Measurements from ENCODE around the gene SMARCA2. TPM values are rescaled to one million over a fixed set of nuclear protein-coding genes. Genes with fewer than 3 reads are reported as not detected.

SMARCA2 gene
- polyA plus RNA-seq, 1 donor from 2014 or later: 150 TPM

DNA sequence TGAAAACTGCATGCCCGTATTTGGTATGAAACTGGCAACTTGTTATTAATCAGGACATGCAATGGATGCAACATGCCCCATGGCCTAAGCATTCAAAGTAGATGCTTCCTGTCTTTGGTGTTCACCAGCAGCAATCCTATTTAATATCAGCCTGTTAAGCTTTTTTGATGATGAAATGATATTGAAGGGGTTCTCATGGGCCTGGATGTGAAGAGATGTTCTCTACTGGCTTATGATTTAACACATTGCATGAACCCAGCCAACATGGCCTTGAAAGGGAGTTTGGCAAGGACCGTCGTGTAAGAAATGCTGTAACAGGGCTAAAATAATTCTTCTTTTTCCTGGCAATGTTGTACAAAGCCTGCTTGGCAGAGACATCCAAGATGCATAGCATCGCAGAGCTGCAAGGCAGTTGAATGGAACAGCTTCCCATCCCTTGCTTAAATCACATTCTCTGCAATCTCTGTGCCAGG is 111.2 kb downstream of the SMARCA2 start:
- Histone ChIP-seq H3K9ac (ENCODE audit: low read length) (no peak overlapping the region), H2AFZ (ENCODE audit: low read depth, low read length) (no peak overlapping the region)

DNA sequence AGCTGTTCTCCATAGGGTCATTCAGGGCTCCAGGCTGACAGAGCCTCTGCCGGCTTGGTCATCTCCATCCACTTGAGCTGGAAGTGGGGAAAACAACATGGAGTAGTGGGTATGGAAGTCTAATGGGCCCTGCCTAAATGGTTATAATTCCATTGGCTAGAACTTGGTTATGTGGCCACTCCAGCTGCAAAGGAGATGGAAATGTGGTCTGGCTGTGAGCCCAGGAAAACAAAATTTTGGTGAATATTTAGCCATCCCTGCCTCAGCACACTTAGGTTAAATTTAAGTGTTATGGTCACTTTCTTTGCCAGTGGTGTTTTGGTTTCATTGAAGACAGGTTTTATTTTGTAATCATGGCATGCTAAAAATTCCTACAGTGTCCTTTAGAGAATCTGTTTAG is 112.3 kb downstream of the SMARCA2 start:
- no peaks in the 10 kb centered on the region for H3K9me3 ChIP-seq (ENCODE audit: low read length)
- H2AFZ ChIP-seq (ENCODE audit: low read depth, low read length): no peak overlapping the region
- TF ChIP-seq, protein P1, sequence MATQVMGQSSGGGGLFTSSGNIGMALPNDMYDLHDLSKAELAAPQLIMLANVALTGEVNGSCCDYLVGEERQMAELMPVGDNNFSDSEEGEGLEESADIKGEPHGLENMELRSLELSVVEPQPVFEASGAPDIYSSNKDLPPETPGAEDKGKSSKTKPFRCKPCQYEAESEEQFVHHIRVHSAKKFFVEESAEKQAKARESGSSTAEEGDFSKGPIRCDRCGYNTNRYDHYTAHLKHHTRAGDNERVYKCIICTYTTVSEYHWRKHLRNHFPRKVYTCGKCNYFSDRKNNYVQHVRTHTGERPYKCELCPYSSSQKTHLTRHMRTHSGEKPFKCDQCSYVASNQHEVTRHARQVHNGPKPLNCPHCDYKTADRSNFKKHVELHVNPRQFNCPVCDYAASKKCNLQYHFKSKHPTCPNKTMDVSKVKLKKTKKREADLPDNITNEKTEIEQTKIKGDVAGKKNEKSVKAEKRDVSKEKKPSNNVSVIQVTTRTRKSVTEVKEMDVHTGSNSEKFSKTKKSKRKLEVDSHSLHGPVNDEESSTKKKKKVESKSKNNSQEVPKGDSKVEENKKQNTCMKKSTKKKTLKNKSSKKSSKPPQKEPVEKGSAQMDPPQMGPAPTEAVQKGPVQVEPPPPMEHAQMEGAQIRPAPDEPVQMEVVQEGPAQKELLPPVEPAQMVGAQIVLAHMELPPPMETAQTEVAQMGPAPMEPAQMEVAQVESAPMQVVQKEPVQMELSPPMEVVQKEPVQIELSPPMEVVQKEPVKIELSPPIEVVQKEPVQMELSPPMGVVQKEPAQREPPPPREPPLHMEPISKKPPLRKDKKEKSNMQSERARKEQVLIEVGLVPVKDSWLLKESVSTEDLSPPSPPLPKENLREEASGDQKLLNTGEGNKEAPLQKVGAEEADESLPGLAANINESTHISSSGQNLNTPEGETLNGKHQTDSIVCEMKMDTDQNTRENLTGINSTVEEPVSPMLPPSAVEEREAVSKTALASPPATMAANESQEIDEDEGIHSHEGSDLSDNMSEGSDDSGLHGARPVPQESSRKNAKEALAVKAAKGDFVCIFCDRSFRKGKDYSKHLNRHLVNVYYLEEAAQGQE (IDR thresholded peaks at IDR 0.05; ENCODE audit: borderline replicate concordance): no peak
- no peak for TF ChIP-seq SMC3 (conservative IDR thresholded peaks at IDR 0.05; ENCODE audit: poor library complexity)
- TF ChIP-seq EP300 (conservative IDR thresholded peaks at IDR 0.05; ENCODE audit: poor library complexity, severe bottlenecking): no peak
- no peak for TF ChIP-seq POLR2AphosphoS5 (IDR thresholded peaks at IDR 0.05)
- TF ChIP-seq RAD21 (conservative IDR thresholded peaks at IDR 0.05): no peak
- no peak for TF ChIP-seq EZH2 (IDR thresholded peaks at IDR 0.05; ENCODE audit: borderline replicate concordance, insufficient read depth, low read length, poor library complexity, severe bottlenecking)
- TF ChIP-seq MXI1 (conservative IDR thresholded peaks at IDR 0.05; ENCODE audit: poor library complexity, severe bottlenecking): no peak
- TF ChIP-seq TAF1 (IDR thresholded peaks at IDR 0.05; ENCODE audit: low read depth): no peak
- TF ChIP-seq, protein P2, sequence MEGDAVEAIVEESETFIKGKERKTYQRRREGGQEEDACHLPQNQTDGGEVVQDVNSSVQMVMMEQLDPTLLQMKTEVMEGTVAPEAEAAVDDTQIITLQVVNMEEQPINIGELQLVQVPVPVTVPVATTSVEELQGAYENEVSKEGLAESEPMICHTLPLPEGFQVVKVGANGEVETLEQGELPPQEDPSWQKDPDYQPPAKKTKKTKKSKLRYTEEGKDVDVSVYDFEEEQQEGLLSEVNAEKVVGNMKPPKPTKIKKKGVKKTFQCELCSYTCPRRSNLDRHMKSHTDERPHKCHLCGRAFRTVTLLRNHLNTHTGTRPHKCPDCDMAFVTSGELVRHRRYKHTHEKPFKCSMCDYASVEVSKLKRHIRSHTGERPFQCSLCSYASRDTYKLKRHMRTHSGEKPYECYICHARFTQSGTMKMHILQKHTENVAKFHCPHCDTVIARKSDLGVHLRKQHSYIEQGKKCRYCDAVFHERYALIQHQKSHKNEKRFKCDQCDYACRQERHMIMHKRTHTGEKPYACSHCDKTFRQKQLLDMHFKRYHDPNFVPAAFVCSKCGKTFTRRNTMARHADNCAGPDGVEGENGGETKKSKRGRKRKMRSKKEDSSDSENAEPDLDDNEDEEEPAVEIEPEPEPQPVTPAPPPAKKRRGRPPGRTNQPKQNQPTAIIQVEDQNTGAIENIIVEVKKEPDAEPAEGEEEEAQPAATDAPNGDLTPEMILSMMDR (IDR thresholded peaks at IDR 0.05; ENCODE audit: poor library complexity, severe bottlenecking): no peak
- H3K9me2 ChIP-seq (ENCODE audit: insufficient read depth, low read length): no peaks in the 10 kb centered on the region
- H3K36me3 ChIP-seq (ENCODE audit: insufficient read depth, low read length): peaks cover 11% of the 10 kb centered on the region
- no peak overlapping the region for H3K4me2 ChIP-seq (ENCODE audit: low read length)
- H3K27ac ChIP-seq (ENCODE audit: low read length): no peak overlapping the region
- no peaks in the 10 kb centered on the region for H3F3A ChIP-seq (ENCODE audit: insufficient read depth, low read length, poor library complexity, severe bottlenecking)
- no peak overlapping the region for H3K4me3 ChIP-seq (ENCODE audit: low read length)
- H3K9ac ChIP-seq (ENCODE audit: low read length): no peak overlapping the region
- no peaks in the 10 kb centered on the region for H3K27me3 ChIP-seq (ENCODE audit: insufficient read depth, low read depth, low read length)
- no peaks in the 10 kb centered on the region for H4K20me1 ChIP-seq (ENCODE audit: insufficient read depth)
- no peaks in the 10 kb centered on the region for H3K79me2 ChIP-seq (replicated peaks; ENCODE audit: insufficient read depth, low read length)

More for the DNA sequence above, 111.2 kb downstream of the SMARCA2 start:
- TF ChIP-seq MXI1 (conservative IDR thresholded peaks at IDR 0.05; ENCODE audit: poor library complexity, severe bottlenecking): no peak
- no peak for TF ChIP-seq RAD21 (conservative IDR thresholded peaks at IDR 0.05)
- TF ChIP-seq, protein P2 (IDR thresholded peaks at IDR 0.05; ENCODE audit: poor library complexity, severe bottlenecking): no peak
- no peak for TF ChIP-seq POLR2AphosphoS5 (IDR thresholded peaks at IDR 0.05)
- TF ChIP-seq EZH2 (IDR thresholded peaks at IDR 0.05; ENCODE audit: borderline replicate concordance, insufficient read depth, low read length, poor library complexity, severe bottlenecking): no peak
- no peak for TF ChIP-seq EP300 (conservative IDR thresholded peaks at IDR 0.05; ENCODE audit: poor library complexity, severe bottlenecking)
- TF ChIP-seq, protein P1 (IDR thresholded peaks at IDR 0.05; ENCODE audit: borderline replicate concordance): no peak
- TF ChIP-seq SMC3 (conservative IDR thresholded peaks at IDR 0.05; ENCODE audit: poor library complexity): no peak
- TF ChIP-seq TAF1 (IDR thresholded peaks at IDR 0.05; ENCODE audit: low read depth): no peak
- Histone ChIP-seq H3K27me3 (ENCODE audit: insufficient read depth, low read depth, low read length) (no peaks in the 10 kb centered on the region), H3K36me3 (ENCODE audit: insufficient read depth, low read length) (peaks cover 11% of the 10 kb centered on the region), H3K27ac (ENCODE audit: low read length) (no peak overlapping the region), H3K4me2 (ENCODE audit: low read length) (no peak overlapping the region), H3K9me3 (ENCODE audit: low read length) (no peaks in the 10 kb centered on the region), H3K79me2 (replicated peaks; ENCODE audit: insufficient read depth, low read length) (no peaks in the 10 kb centered on the region), H3K9me2 (ENCODE audit: insufficient read depth, low read length) (no peaks in the 10 kb centered on the region), H3K4me3 (ENCODE audit: low read length) (no peak overlapping the region), H3F3A (ENCODE audit: insufficient read depth, low read length, poor library complexity, severe bottlenecking) (no peaks in the 10 kb centered on the region), H4K20me1 (ENCODE audit: insufficient read depth) (no peaks in the 10 kb centered on the region)
